ENCODE data around the gene C1orf198. TPM values are rescaled to one million over a fixed set of nuclear protein-coding genes. Genes with fewer than 3 reads are reported as not detected.

Gene C1orf198
- total RNA-seq, 1 donor from 2014 or later: 22.2 TPM

GRCh38 chr1:230894032-230894431 is 25.7 kb upstream of the C1orf198 start:
- no peaks in the 10 kb centered on the region for H3K36me3 Mint-ChIP-seq (ENCODE audit: low read depth, unreplicated experiment)
- TF ChIP-seq CTCF (IDR thresholded peaks at IDR 0.05; ENCODE audit: unreplicated experiment): no peak
- peaks cover 2% of the 10 kb centered on the region for H3K27me3 Mint-ChIP-seq (ENCODE audit: unreplicated experiment)
- no peak overlapping the region for H3K27ac Mint-ChIP-seq (ENCODE audit: unreplicated experiment)
- peaks cover 11% of the 10 kb centered on the region for H3K4me1 Mint-ChIP-seq (ENCODE audit: unreplicated experiment)
- no peak for DNase-seq (ENCODE audit: low spot score)
- no peak overlapping the region for H3K4me3 Mint-ChIP-seq (ENCODE audit: unreplicated experiment)
- no peaks in the 10 kb centered on the region for H3K9me3 Mint-ChIP-seq (ENCODE audit: unreplicated experiment)

GRCh38 chr1:230892018-230892491 is 23.7 kb upstream of the C1orf198 start:
- no peaks in the 10 kb centered on the region for H3K27me3 Mint-ChIP-seq (ENCODE audit: unreplicated experiment)
- H3K27ac Mint-ChIP-seq (ENCODE audit: unreplicated experiment): no peak overlapping the region
- H3K4me3 Mint-ChIP-seq (ENCODE audit: unreplicated experiment): no peak overlapping the region
- no peaks in the 10 kb centered on the region for H3K36me3 Mint-ChIP-seq (ENCODE audit: low read depth, unreplicated experiment)
- DNase-seq (ENCODE audit: low spot score): no peak
- H3K4me1 Mint-ChIP-seq (ENCODE audit: unreplicated experiment): peaks cover 11% of the 10 kb centered on the region
- no peak for TF ChIP-seq CTCF (IDR thresholded peaks at IDR 0.05; ENCODE audit: unreplicated experiment)
- H3K9me3 Mint-ChIP-seq (ENCODE audit: unreplicated experiment): no peaks in the 10 kb centered on the region

- Mint-ChIP-seq H3K27me3 (ENCODE audit: unreplicated experiment) (no peaks in the 10 kb centered on the region), H3K4me3 (ENCODE audit: unreplicated experiment) (no peak overlapping the region), H3K9me3 (ENCODE audit: unreplicated experiment) (no peaks in the 10 kb centered on the region), H3K4me1 (ENCODE audit: unreplicated experiment) (peaks cover 11% of the 10 kb centered on the region), H3K36me3 (ENCODE audit: low read depth, unreplicated experiment) (no peaks in the 10 kb centered on the region), H3K27ac (ENCODE audit: unreplicated experiment) (peak overlapping the region; percentile 68)
- DNase-seq (ENCODE audit: low spot score): no peak
- no peak for TF ChIP-seq CTCF (IDR thresholded peaks at IDR 0.05; ENCODE audit: unreplicated experiment)
Observed at GRCh38 chr1:230891413-230891812, 23.1 kb upstream of the C1orf198 start.

- no peaks in the 10 kb centered on the region for H3K36me3 Mint-ChIP-seq (ENCODE audit: low read depth, unreplicated experiment)
- H3K9me3 Mint-ChIP-seq (ENCODE audit: unreplicated experiment): peaks cover 4% of the 10 kb centered on the region
- no peak for DNase-seq (ENCODE audit: low spot score)
- H3K27me3 Mint-ChIP-seq (ENCODE audit: unreplicated experiment): peaks cover 4% of the 10 kb centered on the region
- H3K27ac Mint-ChIP-seq (ENCODE audit: unreplicated experiment): no peak overlapping the region
- TF ChIP-seq CTCF (IDR thresholded peaks at IDR 0.05; ENCODE audit: unreplicated experiment): no peak
- peaks cover 5% of the 10 kb centered on the region for H3K4me1 Mint-ChIP-seq (ENCODE audit: unreplicated experiment)
- H3K4me3 Mint-ChIP-seq (ENCODE audit: unreplicated experiment): no peak overlapping the region
Observed at GRCh38 chr1:230884646-230885045, 16.3 kb upstream of the C1orf198 start.

DNA sequence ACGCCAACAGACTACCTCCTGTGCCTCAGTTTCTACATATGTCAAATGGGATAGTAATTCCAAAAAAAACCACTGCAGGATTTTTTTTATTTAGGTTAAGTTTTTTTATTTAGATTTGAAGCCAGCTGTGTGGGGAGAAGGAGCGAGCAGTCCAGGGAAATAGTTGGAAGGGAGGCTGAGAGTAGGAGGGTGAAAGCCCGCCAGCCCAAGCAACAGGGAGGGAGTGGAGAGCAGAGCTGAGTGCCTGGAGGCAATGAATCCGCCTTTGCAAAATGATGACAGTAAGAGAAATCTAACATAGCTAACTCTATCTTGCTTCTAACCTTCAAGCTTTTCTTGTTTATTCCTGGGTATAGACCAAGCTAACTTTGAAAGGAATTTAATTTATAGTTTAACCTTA is 15.6 kb upstream of the C1orf198 start:
- Mint-ChIP-seq H3K27me3 (ENCODE audit: unreplicated experiment) (peaks cover 4% of the 10 kb centered on the region), H3K4me3 (ENCODE audit: unreplicated experiment) (no peak overlapping the region), H3K4me1 (ENCODE audit: unreplicated experiment) (peaks cover 5% of the 10 kb centered on the region), H3K27ac (ENCODE audit: unreplicated experiment) (no peak overlapping the region), H3K36me3 (ENCODE audit: low read depth, unreplicated experiment) (no peaks in the 10 kb centered on the region), H3K9me3 (ENCODE audit: unreplicated experiment) (peaks cover 4% of the 10 kb centered on the region)
- TF ChIP-seq CTCF (IDR thresholded peaks at IDR 0.05; ENCODE audit: unreplicated experiment): no peak
- no peak for DNase-seq (ENCODE audit: low spot score)
